ENCODE data around the gene NEAT1. TPM values are rescaled to one million over a fixed set of nuclear protein-coding genes. Genes with fewer than 3 reads are reported as not detected.
A peak's percentile ranks its signal among the peaks of the same experiment; 100 is the strongest.

Gene NEAT1
- total RNA-seq, 1 donor from 2014 or later = 1,255 TPM

- DNase-seq (ENCODE audit: low spot score) = peak; percentile 96
- intact Hi-C loops (cut with DNase I) = no loop called here
- ATAC-seq = peak; percentile 76
These were observed 36.1 kb upstream of the NEAT1 start, which contains the start of gene FRMD8 for GRCh38 chr11:65386307-65387140. Gene FRMD8 (plus strand): TSS chr11:65386637. CDS start chr11:65387037, 400 bp downstream.

GRCh38 chr11:65388731-65389130 is 33.9 kb upstream of the NEAT1 start:
- no peak for ATAC-seq
- intact Hi-C loops (cut with DNase I) = no loop called here
- DNase-seq (ENCODE audit: low spot score) = no peak

GRCh38 chr11:65389294-65389980 is 33.2 kb upstream of the NEAT1 start:
- peak; percentile 59 for DNase-seq (ENCODE audit: low spot score)
- intact Hi-C loops (cut with DNase I) = no loop called here
- ATAC-seq = no peak

GRCh38 chr11:65390099-65390941 is 32.3 kb upstream of the NEAT1 start:
- peak; percentile 38 for ATAC-seq
- intact Hi-C loops (cut with DNase I) = no loop called here
- peak; percentile 69 for DNase-seq (ENCODE audit: low spot score)

- intact Hi-C loops (cut with DNase I) = no loop called here
- DNase-seq (ENCODE audit: low spot score) = no peak
- peak; percentile 41 for ATAC-seq
These were observed 31.6 kb upstream of the NEAT1 start for GRCh38 chr11:65390996-65391395.

- intact Hi-C loops (cut with DNase I) = no loop called here
- DNase-seq (ENCODE audit: low spot score) (no peak), ATAC-seq (no peak)
These were observed 30.3 kb upstream of the NEAT1 start for GRCh38 chr11:65392186-65392829.

- DNase-seq (ENCODE audit: low spot score) (no peak), ATAC-seq (no peak)
- intact Hi-C loops (cut with DNase I) = no loop called here
These were observed 29.7 kb upstream of the NEAT1 start for GRCh38 chr11:65392899-65393298.

GRCh38 chr11:65393513-65394079 is 29.0 kb upstream of the NEAT1 start:
- intact Hi-C loops (cut with DNase I) = no loop called here
- DNase-seq (ENCODE audit: low spot score) = no peak
- no peak for ATAC-seq

GRCh38 chr11:65394125-65394536 is 28.5 kb upstream of the NEAT1 start:
- DNase-seq (ENCODE audit: low spot score) (no peak), ATAC-seq (no peak)
- intact Hi-C loops (cut with DNase I) = no loop called here

- intact Hi-C loops (cut with DNase I) = no loop called here
- DNase-seq (ENCODE audit: low spot score) (no peak), ATAC-seq (no peak)
These were observed 26.6 kb upstream of the NEAT1 start for GRCh38 chr11:65395961-65396530.

GRCh38 chr11:65396769-65397745 is 25.5 kb upstream of the NEAT1 start:
- intact Hi-C loops (cut with DNase I) = no loop called here
- DNase-seq (ENCODE audit: low spot score) = no peak
- no peak for ATAC-seq

- intact Hi-C loops (cut with DNase I) = no loop called here
- no peak for ATAC-seq
- no peak for DNase-seq (ENCODE audit: low spot score)
These were observed 24.2 kb upstream of the NEAT1 start for GRCh38 chr11:65398362-65398910.

GRCh38 chr11:65399249-65399648 is 23.3 kb upstream of the NEAT1 start:
- intact Hi-C loops (cut with DNase I) = no loop called here
- ATAC-seq (no peak), DNase-seq (ENCODE audit: low spot score) (no peak)

GRCh38 chr11:65399845-65400244 is 22.8 kb upstream of the NEAT1 start:
- intact Hi-C loops (cut with DNase I) = no loop called here
- no peak for DNase-seq (ENCODE audit: low spot score)
- no peak for ATAC-seq

- intact Hi-C loops (cut with DNase I) = no loop called here
- ATAC-seq (no peak), DNase-seq (ENCODE audit: low spot score) (no peak)
These were observed 22.1 kb upstream of the NEAT1 start for GRCh38 chr11:65400307-65401072.

- intact Hi-C loops (cut with DNase I) = no loop called here
- no peak for ATAC-seq
- no peak for DNase-seq (ENCODE audit: low spot score)
These were observed 21.4 kb upstream of the NEAT1 start for GRCh38 chr11:65401073-65401802.
